ENCODE data around the gene CD2.

- TF ChIP-seq POLR2A (IDR thresholded peaks at IDR 0.05; ENCODE audit: extremely low read depth, insufficient read length) (no peak), CTCF (IDR thresholded peaks at IDR 0.05; ENCODE audit: low read depth, low read length) (no peak)
These were observed 10.3 kb downstream of the CD2 start for GRCh38 chr1:116764466-116764898.

Measured in NB4 (cell line).